Stimulated activated CD8-positive, alpha-beta memory T cell treated with anti-CD3 and anti-CD28 coated beads, Interleukin-7, amount 100 ng/mL, for 48 hours (primary cell): Measurements from ENCODE around the gene FRMD4A.
"Not testable (repeated sequence)": the region's sequence is repeated elsewhere in the genome, so short reads cannot be mapped to it uniquely, and the experiment has no call there.

ENCODE experiments used
- DNase-seq, 2 donors: peaks; one replicate each; pipeline ENCODE4 v3.0.0-alpha.2; 2020; ENCODE audit warnings: low read depth in 1 of 2; ENCODE audit errors: extremely low read depth in 1 of 2

Gene FRMD4A

GRCh38 chr10:14244147-14244546 lies 86.6 kb downstream of the FRMD4A start:
- DNase-seq: no peak

- no peak for DNase-seq
Observed at GRCh38 chr10:14243221-14243620, 87.5 kb downstream of the FRMD4A start.

GRCh38 chr10:14241196-14241595 lies 89.5 kb downstream of the FRMD4A start:
- DNase-seq: no peak

- no peak for DNase-seq
Observed at GRCh38 chr10:14240253-14241189, 90.2 kb downstream of the FRMD4A start.

GRCh38 chr10:14238659-14239058 lies 92.1 kb downstream of the FRMD4A start:
- not testable (repeated sequence) for DNase-seq

GRCh38 chr10:14236341-14236740 lies 94.4 kb downstream of the FRMD4A start:
- DNase-seq: no peak

- no peak for DNase-seq
Observed at GRCh38 chr10:14235566-14236195, 95.0 kb downstream of the FRMD4A start.

- DNase-seq: no peak
Observed at GRCh38 chr10:14233566-14233965, 97.2 kb downstream of the FRMD4A start.

- DNase-seq: not testable (repeated sequence)
Observed at GRCh38 chr10:14228798-14229197, 101.9 kb downstream of the FRMD4A start.

GRCh38 chr10:14225379-14225778 lies 105.3 kb downstream of the FRMD4A start:
- DNase-seq: no peak

- no peak for DNase-seq
Observed at GRCh38 chr10:14220026-14220425, 110.7 kb downstream of the FRMD4A start.

GRCh38 chr10:14219411-14219810 lies 111.3 kb downstream of the FRMD4A start:
- no peak for DNase-seq

- no peak for DNase-seq
Observed at GRCh38 chr10:14215641-14216040, 115.1 kb downstream of the FRMD4A start.

- not testable (repeated sequence) for DNase-seq
Observed at GRCh38 chr10:14213703-14214102, 117.0 kb downstream of the FRMD4A start.

GRCh38 chr10:14211610-14212009 lies 119.1 kb downstream of the FRMD4A start:
- DNase-seq: no peak

- DNase-seq: no peak
Observed at GRCh38 chr10:14208231-14208630, 122.5 kb downstream of the FRMD4A start.

- DNase-seq: no peak
Observed at GRCh38 chr10:14205233-14205632, 125.5 kb downstream of the FRMD4A start.

GRCh38 chr10:14200698-14201544 lies 129.8 kb downstream of the FRMD4A start:
- no peak for DNase-seq

- not testable (repeated sequence) for DNase-seq
Observed at GRCh38 chr10:14199098-14199497, 131.6 kb downstream of the FRMD4A start.

- no peak for DNase-seq
Observed at GRCh38 chr10:14198078-14198477, 132.6 kb downstream of the FRMD4A start.

GRCh38 chr10:14196113-14196512 lies 134.6 kb downstream of the FRMD4A start:
- no peak for DNase-seq
